H1 (cell line): ENCODE measurements around the gene NR2F2. TPM values are rescaled to one million over a fixed set of nuclear protein-coding genes. Genes with fewer than 3 reads are reported as not detected.

Source experiments
- CBX8 ChIP-seq: fragments of 300-800, 300-1000 bp; sonication (generic); IDR thresholded peaks from 2 replicates; pipeline ENCODE4 v1.7.1; 2016; ENCODE audit warnings: low read depth, low read length, borderline replicate concordance
- E2F6 ChIP-seq: IDR thresholded peaks from 2 replicates; pipeline ENCODE4 v1.6.1; 2012; ENCODE audit warnings: inconsistent platforms
- EZH2 ChIP-seq: fragments of 200-600 bp; sonication (generic); IDR thresholded peaks from 2 replicates; pipeline ENCODE4 v1.7.1; 2012; ENCODE audit warnings: low read depth, mild to moderate bottlenecking, moderate library complexity, low read length, inconsistent platforms; ENCODE audit not compliant: severe bottlenecking
- NRF1 ChIP-seq: IDR thresholded peaks from 2 replicates; pipeline ENCODE4 v1.6.1; 2011; ENCODE audit warnings: mild to moderate bottlenecking, low read depth, low read length, improper control_type of control experiment
- PHF8 ChIP-seq: fragments of 200-600 bp; sonication (generic); conservative IDR thresholded peaks from 2 replicates; pipeline ENCODE4 v1.7.1; 2012; ENCODE audit warnings: low read depth, mild to moderate bottlenecking, inconsistent platforms, low read length, moderate library complexity
- SIN3A ChIP-seq, 2 experiments: IDR thresholded peaks in 1 of 2; conservative IDR thresholded peaks in 1 of 2; 2 replicates each; pipeline ENCODE4 v1.6.1; 2011 to 2012; ENCODE audit warnings: low read length in 2 of 2, improper control_type of control experiment in 1 of 2, low read depth in 1 of 2, mild to moderate bottlenecking in 1 of 2
- TCF12 ChIP-seq: IDR thresholded peaks from 2 replicates; pipeline ENCODE4 v1.6.1; 2011; ENCODE audit warnings: low read depth, mild to moderate bottlenecking, low read length
- polyA plus RNA-seq, 7 experiments: library from polyadenylated mRNA; depleted of rRNA in 3 of 7; stranded (reverse) in 5 of 7; unstranded in 2 of 7; fragments of >200 nt in 5 of 7; fragments of 200-250 nt in 2 of 7; gene quantifications; 1 replicate in 5 of 7; 2 replicates in 1 of 7; 4 replicates in 1 of 7; pipeline versions ENCODE4 v1.2.1 to v1.2.3, GENCODE V29; 2011 to 2013; ENCODE audit warnings: missing spikeins in 2 of 7, mixed read lengths in 2 of 7
- total RNA-seq: library from RNA; stranded (reverse); fragmentation: NEBNext Ultra II Directional; extraction: Animal tissue kit (Norgen Biotek cat#: 25700); gene quantifications from 2 replicates; pipeline ENCODE4 v1.2.1, GENCODE V29; 2021

NR2F2 gene
- total and polyA plus RNA-seq, 2 of the 8 experiments (the other 6 are each of a cell fraction or from before 2014, with no cell fraction given) = 0.03 TPM; not detected in 1

DNA sequence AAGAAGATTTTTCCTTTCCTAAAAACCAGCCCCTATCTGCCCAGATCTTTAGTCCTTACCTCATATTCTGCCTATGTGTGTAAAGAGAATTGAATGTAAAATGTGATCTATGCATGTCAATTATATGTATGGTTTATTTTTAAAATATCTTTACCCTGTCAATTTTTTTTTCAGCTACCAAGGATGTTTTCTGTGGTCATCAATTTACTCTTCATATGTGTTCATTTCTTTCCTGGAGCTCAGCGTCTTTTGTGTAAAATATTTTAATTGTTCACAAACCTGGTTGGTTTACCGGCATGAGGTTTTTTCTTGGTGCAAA, 1.7 kb upstream of the NR2F2 start (continued):
- TF ChIP-seq SIN3A (conservative IDR thresholded peaks at IDR 0.05 in 1 of 2, IDR thresholded peaks at IDR 0.05 in 1 of 2; ENCODE audit: low read depth in 1 of 2, low read length in 2 of 2) (no peak), CBX8 (no peak), NRF1 (no peak), TCF12 (no peak), PHF8 (no peak), E2F6 (no peak), EZH2 (no peak)
